22Rv1 (cell line): ENCODE data around the gene SRSF10.

ENCODE experiments used
- ZFX ChIP-seq: fragments of 450-650 bp; IDR thresholded peaks from 2 replicates; pipeline ENCODE4 v1.6.1; 2017; ENCODE audit warnings: antibody characterized with exemption, borderline replicate concordance
- TF ChIP-seq, protein P1 (sequence below): fragments of 450-650 bp; IDR thresholded peaks from 2 replicates; pipeline ENCODE4 v1.5.1; 2017; ENCODE audit warnings: mild to moderate bottlenecking

DNA sequence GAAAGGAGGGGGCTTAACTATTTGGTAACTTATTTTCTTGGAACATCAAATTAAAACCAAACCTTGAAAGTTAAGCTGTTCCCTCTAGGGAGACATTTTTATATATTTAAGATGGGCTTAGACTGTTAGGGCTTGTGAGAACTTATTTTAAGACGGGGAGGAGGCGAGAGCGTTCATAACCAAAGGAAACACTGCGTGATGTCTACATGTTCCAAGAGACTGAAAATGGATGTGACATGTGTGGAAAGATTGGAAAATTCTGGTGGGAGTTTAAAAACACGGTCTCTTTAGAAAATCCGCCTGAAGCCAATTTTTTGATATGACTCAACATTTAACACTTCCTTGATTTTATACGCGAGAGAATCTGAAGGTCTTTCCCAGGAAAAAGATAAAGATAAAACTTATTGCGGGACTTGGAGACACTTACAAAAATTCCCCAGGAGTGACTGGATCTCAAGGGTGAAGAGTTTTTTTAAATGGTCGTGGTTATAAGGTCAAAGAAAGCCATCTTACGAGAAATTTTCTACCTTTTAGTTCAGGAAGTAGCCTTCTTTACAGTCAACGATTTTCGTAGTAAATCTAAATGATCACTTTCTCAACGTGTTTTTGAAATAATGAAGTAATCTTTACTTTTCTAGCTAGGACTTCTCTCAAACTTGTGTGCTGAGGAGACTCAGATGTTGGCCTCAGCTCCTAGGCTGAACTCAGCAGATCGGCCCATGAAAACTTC, 19.7 kb downstream of the SRSF10 start:
- TF ChIP-seq, protein P1, sequence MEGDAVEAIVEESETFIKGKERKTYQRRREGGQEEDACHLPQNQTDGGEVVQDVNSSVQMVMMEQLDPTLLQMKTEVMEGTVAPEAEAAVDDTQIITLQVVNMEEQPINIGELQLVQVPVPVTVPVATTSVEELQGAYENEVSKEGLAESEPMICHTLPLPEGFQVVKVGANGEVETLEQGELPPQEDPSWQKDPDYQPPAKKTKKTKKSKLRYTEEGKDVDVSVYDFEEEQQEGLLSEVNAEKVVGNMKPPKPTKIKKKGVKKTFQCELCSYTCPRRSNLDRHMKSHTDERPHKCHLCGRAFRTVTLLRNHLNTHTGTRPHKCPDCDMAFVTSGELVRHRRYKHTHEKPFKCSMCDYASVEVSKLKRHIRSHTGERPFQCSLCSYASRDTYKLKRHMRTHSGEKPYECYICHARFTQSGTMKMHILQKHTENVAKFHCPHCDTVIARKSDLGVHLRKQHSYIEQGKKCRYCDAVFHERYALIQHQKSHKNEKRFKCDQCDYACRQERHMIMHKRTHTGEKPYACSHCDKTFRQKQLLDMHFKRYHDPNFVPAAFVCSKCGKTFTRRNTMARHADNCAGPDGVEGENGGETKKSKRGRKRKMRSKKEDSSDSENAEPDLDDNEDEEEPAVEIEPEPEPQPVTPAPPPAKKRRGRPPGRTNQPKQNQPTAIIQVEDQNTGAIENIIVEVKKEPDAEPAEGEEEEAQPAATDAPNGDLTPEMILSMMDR: no peak
- TF ChIP-seq ZFX: no peak
